ENCODE results near the gene COX6B2.

COX6B2 gene

DNA sequence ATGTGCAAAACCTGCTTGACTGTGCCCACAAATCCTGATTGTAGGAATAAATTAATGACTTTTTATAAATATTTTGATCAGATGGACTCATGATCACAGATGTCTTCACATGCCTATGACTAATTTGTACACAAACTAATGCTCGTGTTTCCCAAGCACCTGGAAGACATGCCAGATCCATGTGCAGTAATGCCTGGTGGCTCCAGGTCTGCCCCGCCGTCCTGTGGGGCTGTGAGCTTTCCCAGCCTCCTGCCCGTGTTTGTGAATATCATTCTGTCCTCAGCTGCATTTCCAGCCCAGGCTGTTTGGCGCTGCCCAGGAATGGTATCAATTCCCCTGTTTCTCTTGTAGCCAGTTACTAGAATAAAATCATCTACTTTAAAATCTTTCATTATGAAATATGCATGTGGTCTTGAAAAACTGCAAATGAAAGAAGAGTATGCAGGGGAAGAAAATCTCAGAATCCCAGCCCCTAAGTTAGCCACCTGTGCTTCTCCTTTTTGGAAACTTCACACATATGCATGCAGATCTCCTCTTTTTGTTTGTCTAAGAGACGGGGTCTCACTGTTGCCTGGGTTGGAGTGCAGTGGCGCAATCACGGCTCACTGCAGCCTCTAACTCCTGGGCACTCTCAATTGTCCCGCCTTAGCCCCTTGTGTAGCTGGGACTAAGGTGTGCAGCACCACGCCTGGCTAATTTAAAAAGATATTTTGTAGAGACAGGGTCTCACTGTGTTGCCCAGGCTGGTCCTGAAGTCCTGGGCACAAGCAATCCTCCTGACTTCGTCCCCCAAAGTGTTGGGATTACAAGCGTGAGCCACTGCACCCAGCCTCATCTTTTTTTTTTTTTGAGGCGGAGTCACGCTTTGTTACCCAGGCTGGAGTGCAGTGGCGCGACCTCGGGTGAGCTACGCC lies 37.4 kb upstream of the COX6B2 start:
- no peaks in the 10 kb centered on the region for H3K9me2 ChIP-seq (replicated peaks; ENCODE audit: insufficient read depth, low read length)
- H3K9me3 ChIP-seq (replicated peaks; ENCODE audit: insufficient read depth, low read length): no peaks in the 10 kb centered on the region
- H3K79me2 ChIP-seq (ENCODE audit: low read length): peaks cover 26% of the 10 kb centered on the region
- H3K4me3 ChIP-seq (ENCODE audit: low read length): no peak overlapping the region
- no peak overlapping the region for H3K27ac ChIP-seq (ENCODE audit: low read length)
- H3F3A ChIP-seq (ENCODE audit: insufficient read depth, low read length): peaks cover 50% of the 10 kb centered on the region
- peaks cover 15% of the 10 kb centered on the region for H3K36me3 ChIP-seq (replicated peaks; ENCODE audit: insufficient read depth, low read length)
- no peak overlapping the region for H2AFZ ChIP-seq (ENCODE audit: low read length)
- peaks cover 6% of the 10 kb centered on the region for H3K4me1 ChIP-seq (ENCODE audit: low read length)
- no peak for DNase-seq
- no peaks in the 10 kb centered on the region for H3K27me3 ChIP-seq (replicated peaks; ENCODE audit: insufficient read depth, low read length)
- peaks cover 32% of the 10 kb centered on the region for H4K20me1 ChIP-seq (ENCODE audit: insufficient read depth, low read length)
- no peak overlapping the region for H3K4me2 ChIP-seq (ENCODE audit: low read depth, low read length)
- no peak for TF ChIP-seq EZH2 (optimal IDR thresholded peaks at IDR 0.05; ENCODE audit: low read depth, low read length)
- TF ChIP-seq, protein P1, sequence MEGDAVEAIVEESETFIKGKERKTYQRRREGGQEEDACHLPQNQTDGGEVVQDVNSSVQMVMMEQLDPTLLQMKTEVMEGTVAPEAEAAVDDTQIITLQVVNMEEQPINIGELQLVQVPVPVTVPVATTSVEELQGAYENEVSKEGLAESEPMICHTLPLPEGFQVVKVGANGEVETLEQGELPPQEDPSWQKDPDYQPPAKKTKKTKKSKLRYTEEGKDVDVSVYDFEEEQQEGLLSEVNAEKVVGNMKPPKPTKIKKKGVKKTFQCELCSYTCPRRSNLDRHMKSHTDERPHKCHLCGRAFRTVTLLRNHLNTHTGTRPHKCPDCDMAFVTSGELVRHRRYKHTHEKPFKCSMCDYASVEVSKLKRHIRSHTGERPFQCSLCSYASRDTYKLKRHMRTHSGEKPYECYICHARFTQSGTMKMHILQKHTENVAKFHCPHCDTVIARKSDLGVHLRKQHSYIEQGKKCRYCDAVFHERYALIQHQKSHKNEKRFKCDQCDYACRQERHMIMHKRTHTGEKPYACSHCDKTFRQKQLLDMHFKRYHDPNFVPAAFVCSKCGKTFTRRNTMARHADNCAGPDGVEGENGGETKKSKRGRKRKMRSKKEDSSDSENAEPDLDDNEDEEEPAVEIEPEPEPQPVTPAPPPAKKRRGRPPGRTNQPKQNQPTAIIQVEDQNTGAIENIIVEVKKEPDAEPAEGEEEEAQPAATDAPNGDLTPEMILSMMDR (IDR thresholded peaks at IDR 0.05; ENCODE audit: low read length): no peak
- TF ChIP-seq EZH2phosphoT487 (IDR thresholded peaks at IDR 0.05; ENCODE audit: low read length): no peak
- H3K9ac ChIP-seq (ENCODE audit: low read length): no peak overlapping the region

DNA sequence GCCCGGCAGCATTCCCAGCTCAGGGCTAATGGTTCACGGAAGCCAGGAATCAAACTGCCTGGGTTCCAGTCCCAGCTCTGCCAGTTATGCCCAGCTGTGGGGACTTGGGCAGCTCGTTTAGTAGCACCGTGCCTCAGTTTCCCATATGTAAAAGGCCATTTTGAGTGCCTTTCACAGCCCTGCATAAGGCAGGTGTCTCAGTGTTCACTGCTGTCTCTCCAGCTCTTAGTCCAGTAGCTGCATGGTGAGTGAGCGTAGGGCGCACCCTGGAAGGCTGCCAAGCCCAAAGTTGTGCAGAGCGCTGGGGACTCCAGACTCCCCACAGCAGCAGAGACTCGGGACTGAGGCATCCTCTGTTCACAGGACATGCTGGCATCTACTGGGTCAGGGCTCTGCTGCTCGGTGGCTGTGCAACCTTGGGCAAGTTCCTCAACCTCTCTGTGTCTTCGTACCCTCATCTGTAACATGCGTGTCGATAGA lies 36.7 kb upstream of the COX6B2 start:
- Histone ChIP-seq H3K79me2 (ENCODE audit: low read length) (peaks cover 34% of the 10 kb centered on the region), H3K9me2 (replicated peaks; ENCODE audit: insufficient read depth, low read length) (no peaks in the 10 kb centered on the region), H3K36me3 (replicated peaks; ENCODE audit: insufficient read depth, low read length) (peaks cover 19% of the 10 kb centered on the region), H4K20me1 (ENCODE audit: insufficient read depth, low read length) (peaks cover 39% of the 10 kb centered on the region), H2AFZ (ENCODE audit: low read length) (no peak overlapping the region), H3K9ac (ENCODE audit: low read length) (no peak overlapping the region), H3K27ac (ENCODE audit: low read length) (no peak overlapping the region), H3K27me3 (replicated peaks; ENCODE audit: insufficient read depth, low read length) (no peaks in the 10 kb centered on the region), H3K4me2 (ENCODE audit: low read depth, low read length) (no peak overlapping the region), H3K9me3 (replicated peaks; ENCODE audit: insufficient read depth, low read length) (no peaks in the 10 kb centered on the region), H3K4me1 (ENCODE audit: low read length) (peaks cover 8% of the 10 kb centered on the region), H3K4me3 (ENCODE audit: low read length) (no peak overlapping the region), H3F3A (ENCODE audit: insufficient read depth, low read length) (peaks cover 57% of the 10 kb centered on the region)
- no peak for TF ChIP-seq EZH2 (optimal IDR thresholded peaks at IDR 0.05; ENCODE audit: low read depth, low read length)
- no peak for TF ChIP-seq EZH2phosphoT487 (IDR thresholded peaks at IDR 0.05; ENCODE audit: low read length)
- TF ChIP-seq, protein P1 (IDR thresholded peaks at IDR 0.05; ENCODE audit: low read length): no peak
- no peak for DNase-seq

DNA sequence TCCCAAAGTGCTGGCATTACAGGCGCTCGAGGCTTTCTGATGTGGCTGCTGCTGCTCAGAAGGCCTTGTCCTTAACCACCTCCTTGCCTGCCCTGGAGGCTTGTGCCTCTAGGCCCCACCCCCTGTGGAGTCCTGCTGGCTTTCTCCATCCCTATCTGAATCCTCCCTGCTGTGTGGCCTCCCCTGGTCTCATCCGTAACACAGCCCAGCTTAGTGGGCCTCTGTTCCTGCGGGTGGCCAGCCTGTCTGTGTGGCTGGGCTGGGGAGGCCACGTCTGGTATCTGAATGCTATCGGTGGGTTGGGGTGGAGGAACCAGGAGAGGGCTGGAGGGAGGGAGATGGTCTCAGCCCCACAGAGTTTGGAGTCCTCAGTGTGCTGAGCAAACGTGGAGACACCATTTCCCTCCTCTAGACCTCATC lies 36.0 kb upstream of the COX6B2 start:
- H3K27me3 ChIP-seq (replicated peaks; ENCODE audit: insufficient read depth, low read length): no peaks in the 10 kb centered on the region
- peaks cover 62% of the 10 kb centered on the region for H3F3A ChIP-seq (ENCODE audit: insufficient read depth, low read length)
- no peak overlapping the region for H3K4me2 ChIP-seq (ENCODE audit: low read depth, low read length)
- peaks cover 39% of the 10 kb centered on the region for H3K79me2 ChIP-seq (ENCODE audit: low read length)
- H3K9ac ChIP-seq (ENCODE audit: low read length): no peak overlapping the region
- no peaks in the 10 kb centered on the region for H3K9me3 ChIP-seq (replicated peaks; ENCODE audit: insufficient read depth, low read length)
- TF ChIP-seq, protein P1 (IDR thresholded peaks at IDR 0.05; ENCODE audit: low read length): no peak
- H3K4me1 ChIP-seq (ENCODE audit: low read length): peaks cover 8% of the 10 kb centered on the region
- H3K9me2 ChIP-seq (replicated peaks; ENCODE audit: insufficient read depth, low read length): no peaks in the 10 kb centered on the region
- H3K36me3 ChIP-seq (replicated peaks; ENCODE audit: insufficient read depth, low read length): peaks cover 19% of the 10 kb centered on the region
- no peak overlapping the region for H2AFZ ChIP-seq (ENCODE audit: low read length)
- H3K4me3 ChIP-seq (ENCODE audit: low read length): no peak overlapping the region
- H4K20me1 ChIP-seq (ENCODE audit: insufficient read depth, low read length): peaks cover 41% of the 10 kb centered on the region
- no peak for DNase-seq
- no peak overlapping the region for H3K27ac ChIP-seq (ENCODE audit: low read length)

Data from MM.1S (cell line).